Posterior vena cava (tissue), 2 donors: Measurements from ENCODE around the gene EME1. TPM values are rescaled to one million over a fixed set of nuclear protein-coding genes. Genes with fewer than 3 reads are reported as not detected.
"Not testable (repeated sequence)": the region's sequence is repeated elsewhere in the genome, so short reads cannot be mapped to it uniquely, and the experiment has no call there.

Experiments
- DNase-seq: peaks from one replicate; pipeline ENCODE4 v3.0.0-alpha.2; 2020; ENCODE audit warnings: low spot score
- intact Hi-C, 2 donors: fragments of 100-400 bp; cut with DNase I; formaldehyde crosslinking; loops; one replicate each; pipeline versions ENCODE4 v1.14.1 to v1.14.2; 2022 to 2023
- total RNA-seq, 2 donors: library from RNA; stranded (reverse); fragmentation: NEBNext Ultra II Directional; extraction: Animal tissue kit (Norgen Biotek cat#: 25700); gene quantifications; one replicate each; pipeline ENCODE4 v1.2.1, GENCODE V29; 2021
- donor health status: DM: yes; HTN: yes; CAD: no.
- donor health status: DM: yes; HTN: yes; CAD: no.

Gene EME1
- total RNA-seq, 2 donors from 2014 or later = 0.62 to 1.4 TPM

DNA sequence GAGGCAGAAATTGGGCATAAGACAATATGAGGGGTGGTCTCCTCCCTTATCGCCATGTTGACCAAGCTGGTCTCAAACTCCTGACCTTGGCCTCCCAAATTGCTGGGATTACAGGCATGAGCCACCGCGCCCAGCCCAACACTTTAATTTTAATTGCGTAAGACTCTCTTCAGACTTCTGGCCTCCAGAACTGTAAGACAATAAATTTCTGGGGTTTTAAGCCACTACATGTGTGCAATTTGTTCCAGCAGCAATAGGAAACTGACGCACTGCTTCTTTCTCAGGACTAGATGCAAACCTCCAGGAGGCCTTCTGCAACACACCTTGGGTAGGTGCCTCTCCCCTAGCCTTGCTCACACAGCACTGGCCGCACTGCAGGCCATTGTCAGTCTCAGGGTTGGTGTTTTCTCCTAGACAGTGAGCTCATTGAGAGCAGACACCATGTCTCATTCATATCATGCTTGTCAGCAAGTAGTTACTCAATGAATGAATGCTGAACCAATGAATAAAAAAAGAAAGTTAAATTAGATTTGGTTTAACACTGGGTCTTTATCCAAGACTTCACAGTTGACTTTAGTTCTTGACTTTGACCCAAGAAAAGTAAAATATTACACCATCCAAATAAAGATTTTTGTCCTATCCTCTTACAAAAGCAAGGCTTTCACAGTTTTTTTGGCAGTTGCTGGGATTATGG, 47.5 kb downstream of the EME1 start:
- intact Hi-C loops = no loop called here

DNA sequence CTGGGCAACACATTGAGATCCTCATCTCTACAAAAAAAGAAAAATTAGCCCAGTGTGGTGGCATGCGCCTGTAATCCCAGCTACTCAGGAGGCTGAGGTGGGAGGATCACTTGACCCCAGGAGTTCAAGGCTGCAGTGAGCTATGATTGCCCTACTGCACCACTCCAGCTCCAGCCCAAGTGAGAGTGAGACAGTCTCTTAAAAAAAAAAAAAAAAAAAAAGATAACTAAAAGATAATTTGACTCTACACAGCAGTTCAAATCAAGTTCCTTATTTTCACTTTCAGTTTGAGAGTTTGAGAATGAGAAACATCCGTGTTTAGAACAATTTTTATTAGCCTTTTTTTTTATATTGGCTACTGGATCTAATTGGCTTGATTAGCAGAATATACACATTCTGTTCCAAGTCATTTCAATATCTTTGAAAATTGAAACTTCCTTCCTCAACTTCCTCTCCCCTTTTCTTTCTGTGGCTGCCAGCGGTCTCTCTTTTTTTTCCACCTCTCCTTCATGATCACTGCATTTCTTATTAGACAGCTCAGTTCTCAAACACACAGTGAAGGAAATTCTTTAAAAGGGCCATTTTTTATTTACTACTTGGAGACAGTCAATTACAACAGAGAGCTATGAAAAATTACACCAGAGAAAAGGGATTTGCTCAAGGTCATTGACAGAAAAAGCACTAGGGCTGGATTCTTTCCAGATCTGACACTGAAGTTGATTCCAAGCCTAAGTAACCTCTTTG, 48.5 kb downstream of the EME1 start:
- intact Hi-C loops = no loop called here
- DNase-seq = no peak

More for the DNA sequence above, 47.5 kb downstream of the EME1 start:
- no peak for DNase-seq

DNA sequence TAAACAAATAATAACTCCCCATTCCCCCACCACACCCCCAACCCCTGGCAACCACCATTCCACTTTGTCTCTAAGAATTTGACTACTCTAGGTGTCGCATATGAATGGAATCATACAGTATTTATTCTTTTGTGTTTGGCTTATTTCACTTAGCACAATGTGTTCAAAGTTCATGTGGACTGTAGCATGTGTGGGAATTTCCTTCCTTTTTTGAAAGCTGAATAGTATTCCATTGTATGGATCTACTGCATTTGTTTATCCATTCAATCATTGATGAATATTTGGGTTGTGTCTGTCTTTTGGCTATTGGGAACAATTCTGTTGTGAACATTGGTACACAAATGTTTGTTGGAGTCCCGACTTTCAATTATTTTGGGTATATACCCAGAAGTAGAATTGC, 49.7 kb downstream of the EME1 start:
- DNase-seq = no peak
- intact Hi-C loops = no loop called here

DNA sequence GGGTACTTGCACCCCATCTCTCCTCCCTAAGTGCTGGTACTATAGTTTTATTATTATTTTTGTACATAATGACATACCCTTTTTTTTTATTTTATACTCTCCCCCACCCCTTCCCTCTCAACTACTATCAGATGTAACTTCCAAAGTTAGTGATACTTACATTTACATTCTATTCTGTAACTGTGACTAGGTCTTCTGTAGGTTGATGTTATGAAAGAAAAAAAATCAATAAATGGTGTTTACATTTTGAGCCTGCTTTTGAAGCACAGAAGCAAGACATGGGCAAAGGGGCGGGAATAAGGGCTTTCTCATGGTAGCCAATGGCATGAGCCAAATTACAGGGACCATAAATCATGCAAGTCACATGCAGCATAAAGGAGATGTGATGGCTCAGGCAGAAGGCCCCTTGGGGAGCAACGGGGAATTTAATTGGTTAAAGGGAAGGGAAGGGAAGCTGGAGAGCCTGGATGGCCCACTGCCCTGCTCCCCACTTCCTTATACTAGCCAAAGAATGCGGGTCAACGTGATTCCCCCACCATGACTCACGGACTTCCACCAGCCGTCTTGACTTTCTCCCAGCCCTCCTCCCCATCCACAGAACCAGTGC, 50.6 kb downstream of the EME1 start:
- intact Hi-C loops = no loop called here
- no peak for DNase-seq

DNA sequence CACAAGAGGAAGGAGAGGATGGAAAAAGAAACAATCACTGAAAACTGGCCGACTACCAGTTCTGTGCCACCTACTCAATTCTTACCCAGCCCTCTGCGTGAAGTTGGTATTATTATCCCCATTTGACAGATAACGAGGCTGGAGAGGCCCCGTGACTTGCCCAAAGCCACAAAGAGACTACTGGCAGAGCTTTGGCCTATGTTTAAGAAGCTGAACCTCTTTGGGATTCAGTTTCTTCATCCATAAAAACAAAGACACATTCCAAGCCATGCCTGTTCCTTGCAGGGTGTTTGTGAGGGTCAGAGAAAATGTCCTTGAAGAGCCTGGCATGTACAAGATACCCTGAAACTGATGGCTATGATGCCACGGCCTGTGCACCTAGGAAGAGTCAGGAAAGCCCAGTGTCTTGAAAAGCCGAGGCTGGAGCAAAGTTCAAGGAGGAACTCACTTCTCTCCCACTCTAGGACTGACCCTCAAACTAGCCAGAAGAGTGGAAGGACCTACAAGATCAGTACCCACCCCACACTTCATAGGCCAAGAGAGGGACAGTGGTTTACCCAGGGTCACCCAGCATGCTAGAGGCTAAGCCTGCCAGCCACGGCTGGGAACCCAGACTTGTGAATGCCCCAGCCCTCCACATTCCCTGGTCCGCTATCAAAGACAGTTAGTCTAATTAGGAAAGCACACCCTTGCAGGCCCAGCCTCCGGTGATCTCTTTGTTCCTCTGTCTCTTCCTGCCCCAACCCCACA, 51.4 kb downstream of the EME1 start:
- intact Hi-C loops = no loop called here
- DNase-seq = no peak

DNA sequence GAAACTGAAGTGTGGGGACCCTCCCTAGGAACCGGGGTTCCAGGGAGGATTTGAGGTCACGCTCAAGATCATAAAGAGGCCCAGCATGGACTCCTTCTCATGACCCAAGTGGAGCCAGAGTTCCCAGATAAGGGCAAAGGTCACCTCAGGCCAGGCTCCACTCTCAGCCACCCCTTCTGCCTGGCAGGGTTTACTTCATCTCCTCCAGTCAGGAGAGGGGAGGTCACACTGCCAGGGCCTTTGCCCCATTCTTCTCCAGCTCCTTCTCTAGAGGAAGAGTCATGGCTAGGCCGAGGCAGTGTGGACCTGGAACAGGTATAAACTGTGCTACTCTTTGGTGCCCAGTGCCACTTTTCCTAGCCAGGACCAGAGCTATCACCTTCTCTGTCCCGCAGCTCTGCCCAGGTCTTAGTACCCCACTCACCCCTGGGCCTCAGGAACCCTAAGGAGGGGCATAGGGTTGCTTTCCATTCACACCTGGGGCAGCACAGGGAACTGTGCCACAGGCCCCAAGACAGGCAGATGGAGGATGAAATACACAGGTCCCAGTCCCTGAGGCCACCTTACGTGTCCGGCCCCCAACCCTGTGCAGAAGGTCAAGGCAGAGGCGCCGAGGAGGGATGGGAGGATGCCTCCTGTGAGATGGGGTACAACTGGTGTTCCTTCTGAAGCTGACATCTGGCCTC, 52.1 kb downstream of the EME1 start:
- DNase-seq = no peak
- intact Hi-C loops = no loop called here

DNA sequence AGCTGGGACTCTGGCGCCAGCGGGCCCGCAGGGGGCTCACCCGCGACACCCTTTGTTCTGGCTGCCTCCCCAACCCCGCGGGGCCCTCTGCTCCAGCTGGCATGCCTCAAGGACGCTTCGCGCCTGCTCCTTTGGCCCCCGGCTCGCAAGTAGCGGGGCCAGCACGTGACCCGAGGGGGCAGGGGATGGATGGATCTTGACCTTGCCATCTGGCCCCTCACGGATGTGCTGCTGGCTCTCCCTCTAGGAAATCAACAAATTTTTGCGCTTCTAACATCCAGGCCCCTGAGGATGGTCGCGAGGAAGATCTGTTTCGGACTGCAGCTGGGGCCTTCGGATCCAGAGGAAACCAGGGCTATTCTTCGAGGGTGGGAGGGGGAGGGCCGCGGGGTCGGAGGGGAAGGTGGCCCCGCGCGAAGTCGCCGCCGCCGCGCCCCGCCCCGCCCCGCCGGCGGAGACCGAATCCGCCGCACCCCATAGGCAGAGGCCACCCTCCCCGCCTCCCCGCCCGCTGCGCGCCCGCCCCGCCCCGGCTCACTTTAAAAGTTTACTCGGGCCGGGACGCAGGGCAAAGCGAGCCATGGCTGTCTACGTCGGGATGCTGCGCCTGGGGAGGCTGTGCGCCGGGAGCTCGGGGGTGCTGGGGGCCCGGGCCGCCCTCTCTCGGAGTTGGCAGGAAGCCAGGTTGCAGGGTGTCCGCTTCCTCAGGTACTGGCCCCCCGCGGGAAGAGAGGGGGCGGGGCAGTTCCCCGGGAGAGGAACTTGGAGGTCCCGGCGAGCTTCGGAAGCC, 52.8 kb downstream of the EME1 start, which contains the start of gene ACSF2:
Gene ACSF2, plus strand, starts transcription at position 537 of the 790 bp plus-strand sequence. Its CDS starts 44 bp downstream, at position 581.
- DNase-seq = peak; percentile 91
- intact Hi-C loops = no loop called here

DNA sequence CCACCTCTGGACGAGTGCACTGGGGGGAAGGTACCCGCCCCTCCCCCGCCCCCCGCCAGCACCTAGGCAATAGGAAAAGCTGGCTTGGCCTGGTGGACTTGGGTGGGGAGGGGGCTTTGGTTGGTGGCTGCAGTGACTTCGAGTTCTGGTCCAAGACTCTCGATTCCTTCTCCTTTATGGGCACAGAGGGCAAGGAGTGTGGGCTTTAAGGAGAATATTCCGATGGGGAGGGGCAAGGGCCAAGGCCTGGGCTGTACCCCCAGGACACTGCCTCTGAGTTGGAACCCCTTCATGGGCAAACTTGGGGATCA, 53.4 kb downstream of the EME1 start:
- DNase-seq = no peak
- intact Hi-C loops = no loop called here

DNA sequence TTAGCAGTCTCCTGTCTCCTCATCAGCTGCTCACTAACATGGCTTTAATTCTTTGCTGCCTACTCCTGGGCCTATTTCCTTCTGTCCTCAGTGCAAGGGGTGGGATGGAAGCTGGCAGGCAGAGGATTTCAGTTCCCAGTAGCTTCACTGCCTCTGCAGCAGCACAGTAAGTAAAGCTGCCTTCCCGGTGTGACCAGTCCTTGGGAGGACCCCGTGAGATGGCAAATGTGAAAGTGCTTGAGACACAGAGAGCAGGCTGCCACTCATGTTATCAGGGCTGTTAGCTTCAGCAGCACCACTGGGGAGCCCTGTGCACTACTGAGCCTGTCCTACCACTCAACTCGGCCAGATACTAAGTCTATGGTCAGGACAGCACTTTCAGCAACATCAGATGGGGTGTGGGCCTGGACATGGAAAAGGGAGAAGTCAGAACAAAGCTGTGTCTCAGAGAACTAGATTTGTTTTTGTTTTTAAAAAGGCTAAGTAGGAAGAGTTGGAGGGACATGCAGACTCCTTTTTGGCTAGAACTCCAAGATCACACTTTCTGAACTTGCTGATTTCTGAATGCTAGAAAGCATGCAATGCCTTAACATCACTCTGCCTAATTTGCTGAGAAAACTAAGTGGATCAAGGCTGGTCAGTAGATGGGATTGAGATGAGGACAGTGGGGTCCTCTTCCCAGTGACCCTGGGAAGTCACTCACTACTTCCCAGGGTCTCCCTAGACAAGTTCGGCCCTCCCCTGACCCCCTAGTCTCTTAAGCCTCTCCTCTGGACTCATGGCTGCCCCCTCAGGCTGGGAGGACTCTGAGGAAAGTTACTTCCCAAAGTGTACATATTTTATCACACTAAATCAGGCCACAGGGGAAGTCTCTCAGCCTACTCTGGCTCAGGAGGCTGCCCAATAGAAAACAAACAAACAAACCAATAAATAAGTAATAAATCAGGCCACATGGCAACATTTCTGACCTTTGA, 54.1 kb downstream of the EME1 start:
- no peak for DNase-seq
- intact Hi-C loops = no loop called here

DNA sequence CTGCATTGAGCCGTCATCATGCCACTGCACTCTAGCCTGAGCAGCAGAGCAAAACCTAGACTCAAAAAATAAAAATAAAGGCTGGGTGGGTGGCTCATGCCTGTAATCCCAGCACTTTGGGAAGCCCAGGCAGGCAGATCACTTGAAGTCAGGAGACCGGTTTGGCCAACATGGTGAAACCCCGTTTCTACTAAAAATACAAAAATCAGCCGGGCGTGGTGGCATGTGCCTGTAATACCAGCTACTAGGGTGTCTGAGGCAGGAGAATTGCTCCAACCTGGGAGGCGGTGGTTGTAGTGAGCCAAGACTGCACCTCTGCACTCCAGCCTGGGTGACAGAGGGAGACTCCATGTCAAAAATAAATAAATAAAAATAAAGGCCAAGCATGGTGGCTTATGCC, 55.1 kb downstream of the EME1 start:
- DNase-seq, intact Hi-C loops: not testable (repeated sequence)

DNA sequence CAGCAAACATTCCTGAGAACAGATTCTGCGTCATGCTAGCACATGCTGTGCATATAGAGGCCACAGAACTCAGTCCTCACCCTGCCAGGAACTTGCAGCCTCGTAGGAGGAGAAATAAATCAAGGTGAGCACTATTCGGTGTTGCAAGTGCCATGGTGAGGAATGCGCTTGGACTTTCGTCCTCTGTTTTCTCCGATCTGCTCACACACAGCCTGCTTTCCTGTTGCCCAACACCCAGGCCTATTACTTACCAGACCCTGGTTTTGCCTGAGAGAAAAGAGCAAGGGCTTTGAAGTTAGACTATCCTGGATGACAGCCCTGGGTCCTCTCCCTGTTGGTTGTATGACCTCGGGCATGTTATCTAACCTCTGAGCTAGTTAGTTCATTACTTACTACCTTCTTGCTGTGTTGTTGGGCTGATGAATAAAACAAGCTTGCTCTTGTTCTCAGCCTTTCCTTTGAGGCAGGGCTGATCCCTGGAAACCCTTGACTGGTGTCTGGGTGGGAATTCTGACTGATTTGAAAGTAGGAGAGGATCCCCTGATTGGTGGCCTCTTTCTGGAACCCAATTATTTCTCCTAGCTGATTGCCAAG, 55.9 kb downstream of the EME1 start:
- intact Hi-C loops = no loop called here
- no peak for DNase-seq

DNA sequence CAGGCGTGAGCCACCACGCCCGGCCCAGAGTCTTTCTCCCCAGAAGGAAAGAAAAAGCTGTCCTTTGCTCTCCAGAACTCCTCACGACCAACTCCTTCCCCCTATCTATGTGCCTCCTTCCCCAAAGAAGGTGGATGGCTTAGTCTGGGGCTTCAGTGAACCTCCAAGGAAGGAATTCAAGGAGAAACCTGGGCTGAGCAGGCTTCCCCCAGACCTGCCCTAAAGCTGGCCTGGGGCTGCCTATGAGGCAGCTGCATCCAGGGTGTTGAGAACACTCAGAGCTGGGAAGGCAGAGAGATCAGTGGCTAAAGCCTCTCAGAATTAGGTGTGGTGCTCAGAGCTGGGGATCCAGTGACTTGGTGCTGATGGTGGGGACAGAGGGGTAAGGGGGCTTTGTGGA, 56.8 kb downstream of the EME1 start:
- no peak for DNase-seq
- intact Hi-C loops = no loop called here

Other genes with a start within 250 kb of the EME1 start
- 1 to 10 TPM; 6.6 to 6.7 TPM for gene SAMD14, start 243.1 kb upstream of the EME1 start, total RNA-seq
- gene PPP1R9B, start 222.6 kb upstream of the EME1 start, total RNA-seq = 10 to 100 TPM; 51.4 to 53.7 TPM
- gene SGCA, start 207.2 kb upstream of the EME1 start, total RNA-seq = 10 to 100 TPM; 87.9 to 99.0 TPM
- 1,000 to 10,000 TPM in 1 of 2 donors, 100 to 1,000 TPM in 1; 456 to 1,821 TPM for gene COL1A1, start 171.6 kb upstream of the EME1 start, total RNA-seq
- under 1 TPM; 0.33 to 0.60 TPM for gene TMEM92, start 98.8 kb upstream of the EME1 start, total RNA-seq
- 10 to 100 TPM; 18.1 to 21.9 TPM for gene XYLT2, start 27.1 kb upstream of the EME1 start, total RNA-seq
- 10 to 100 TPM; 38.2 to 40.1 TPM for gene MRPL27, start within 50 bp of the EME1 start, total RNA-seq
- 10 to 100 TPM; 66.1 to 93.6 TPM for gene LRRC59, start 24.3 kb downstream of the EME1 start, total RNA-seq
- 10 to 100 TPM; 13.9 to 14.9 TPM for gene ACSF2, start 53.0 kb downstream of the EME1 start, total RNA-seq
- under 1 TPM in 1 of 2 donors, not detected in 1; 0.46 TPM for gene CHAD, start 95.7 kb downstream of the EME1 start, total RNA-seq
- gene RSAD1, start 105.6 kb downstream of the EME1 start, total RNA-seq = 10 to 100 TPM; 24.9 to 25.4 TPM
- gene MYCBPAP, start 135.2 kb downstream of the EME1 start, total RNA-seq = under 1 TPM; 0.29 to 0.69 TPM
- gene EPN3, start 159.5 kb downstream of the EME1 start, total RNA-seq = not detected
- 10 to 100 TPM; 30.1 to 53.4 TPM for gene SPATA20, start 173.9 kb downstream of the EME1 start, total RNA-seq
- 1 to 10 TPM; 1.1 to 4.4 TPM for gene CACNA1G, start 187.5 kb downstream of the EME1 start, total RNA-seq